SU-DHL-6 (cell line): ENCODE data around the gene KYNU.

Experiments
- CTCF ChIP-seq: fragments of 200-600 bp; sonication (generic); IDR thresholded peaks from one replicate; pipeline ENCODE4 v1.5.1; 2017; ENCODE audit warnings: antibody characterized with exemption, mild to moderate bottlenecking, low read length, moderate library complexity; ENCODE audit not compliant: insufficient read depth, poor library complexity, severe bottlenecking
- EZH2phosphoT487 ChIP-seq: fragments of 200-600 bp; sonication (generic), shearing (Covaris generic); conservative IDR thresholded peaks from 2 replicates; pipeline ENCODE4 v1.6.1; 2018; ENCODE audit warnings: mild to moderate bottlenecking, antibody characterized with exemption, low read length, moderate library complexity, mixed read lengths

GRCh38 chr2:142952793-142953494 is 75.5 kb downstream of the KYNU start:
- TF ChIP-seq CTCF = no peak
- no peak for TF ChIP-seq EZH2phosphoT487
